NCI-H1417 treated with DMSO at 0.1 percent for 48 hours (cell line): ENCODE data around the gene RNF31.

Experiments
- DNase-seq: peaks from one replicate; lab custom pipeline; 2025; lab: John Stamatoyannopoulos, UW

RNF31 gene

DNA sequence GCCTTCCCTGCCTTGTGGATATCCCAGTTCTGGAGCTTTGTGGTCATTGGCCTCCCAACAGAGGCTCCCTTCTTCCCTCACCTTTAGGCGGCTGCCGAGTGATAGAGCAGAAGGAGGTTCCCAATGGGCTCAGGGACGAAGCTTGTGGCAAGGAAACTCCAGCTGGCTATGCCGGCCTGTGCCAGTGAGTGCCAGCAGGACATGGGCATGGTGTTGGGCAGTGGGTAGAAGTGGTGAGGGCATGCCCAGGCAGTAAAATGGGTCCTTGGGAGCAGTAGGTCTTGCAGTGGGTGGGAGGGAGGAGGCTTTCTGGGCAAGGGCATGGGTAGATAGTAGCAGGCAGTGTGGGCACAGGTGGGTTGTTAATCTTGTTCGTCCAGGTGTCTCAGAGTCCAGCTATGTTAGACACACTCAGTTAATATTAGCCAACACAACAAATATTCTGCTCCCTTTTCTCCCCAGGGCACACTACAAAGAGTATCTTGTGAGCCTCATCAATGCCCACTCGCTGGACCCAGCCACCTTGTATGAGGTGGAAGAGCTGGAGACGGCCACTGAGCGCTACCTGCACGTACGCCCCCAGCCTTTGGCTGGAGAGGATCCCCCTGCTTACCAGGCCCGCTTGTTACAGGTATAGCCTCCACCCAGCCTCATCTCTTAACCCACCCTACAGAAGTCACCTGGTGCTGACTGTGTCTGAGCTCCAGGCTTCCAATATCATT, 12.6 kb downstream of the RNF31 start:
- DNase-seq: no peak

DNA sequence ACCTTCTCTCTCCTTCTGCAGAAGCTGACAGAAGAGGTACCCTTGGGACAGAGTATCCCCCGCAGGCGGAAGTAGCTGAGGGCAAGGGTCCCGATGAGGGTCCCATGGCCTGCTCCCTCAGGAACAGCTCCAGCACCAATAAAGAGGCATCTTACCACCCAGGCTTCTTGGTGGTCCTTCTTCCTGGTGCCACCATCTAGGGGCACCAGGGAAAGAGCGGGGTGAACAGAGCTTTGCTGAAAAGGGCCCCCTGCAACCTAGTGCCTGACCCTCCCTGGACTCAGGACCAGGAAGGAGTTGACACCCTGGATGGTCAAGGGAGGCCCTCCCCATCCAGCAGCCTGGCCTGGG, 13.2 kb downstream of the RNF31 start:
- no peak for DNase-seq

- DNase-seq: peak; percentile 70
These were observed 13.8 kb downstream of the RNF31 start, which contains the start of gene IRF9 for GRCh38 chr14:24160850-24161804. Gene IRF9, plus strand, starts transcription at chr14:24161265. Its CDS starts 880 bp downstream, at chr14:24162145.

GRCh38 chr14:24162093-24162492, 14.8 kb downstream of the RNF31 start:
- DNase-seq: no peak

DNA sequence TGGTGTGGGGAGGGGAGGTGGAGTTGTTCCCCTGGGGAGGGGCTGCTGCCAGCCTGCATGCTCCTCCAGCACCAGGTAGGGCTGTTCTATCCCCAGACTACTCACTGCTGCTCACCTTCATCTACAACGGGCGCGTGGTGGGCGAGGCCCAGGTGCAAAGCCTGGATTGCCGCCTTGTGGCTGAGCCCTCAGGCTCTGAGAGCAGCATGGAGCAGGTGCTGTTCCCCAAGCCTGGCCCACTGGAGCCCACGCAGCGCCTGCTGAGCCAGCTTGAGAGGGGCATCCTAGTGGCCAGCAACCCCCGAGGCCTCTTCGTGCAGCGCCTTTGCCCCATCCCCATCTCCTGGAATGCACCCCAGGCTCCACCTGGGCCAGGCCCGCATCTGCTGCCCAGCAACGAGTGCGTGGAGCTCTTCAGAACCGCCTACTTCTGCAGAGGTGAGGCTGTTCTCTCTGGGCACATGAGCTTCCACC, 17.3 kb downstream of the RNF31 start:
- no peak for DNase-seq

DNA sequence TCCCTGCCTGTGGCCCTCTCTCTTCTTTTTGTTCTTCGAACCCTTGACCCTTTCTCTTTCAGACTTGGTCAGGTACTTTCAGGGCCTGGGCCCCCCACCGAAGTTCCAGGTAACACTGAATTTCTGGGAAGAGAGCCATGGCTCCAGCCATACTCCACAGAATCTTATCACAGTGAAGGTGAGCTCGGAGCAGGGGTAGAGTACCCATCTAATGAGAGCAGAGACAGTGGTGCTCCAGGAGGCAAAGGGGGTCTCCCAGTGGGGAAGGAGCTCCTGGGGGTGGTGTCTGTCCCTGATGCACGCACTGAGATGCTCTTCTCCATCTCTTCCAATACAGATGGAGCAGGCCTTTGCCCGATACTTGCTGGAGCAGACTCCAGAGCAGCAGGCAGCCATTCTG, 18.5 kb downstream of the RNF31 start:
- no peak for DNase-seq

- DNase-seq: no peak
These were observed 20.3 kb downstream of the RNF31 start for GRCh38 chr14:24167469-24168114.

- peak; percentile 77 for DNase-seq
These were observed 24.3 kb downstream of the RNF31 start, which contains the start of gene REC8 for GRCh38 chr14:24171422-24172260. Gene REC8, plus strand, starts transcription at chr14:24172080. Its CDS starts 473 bp downstream, at chr14:24172553.

DNA sequence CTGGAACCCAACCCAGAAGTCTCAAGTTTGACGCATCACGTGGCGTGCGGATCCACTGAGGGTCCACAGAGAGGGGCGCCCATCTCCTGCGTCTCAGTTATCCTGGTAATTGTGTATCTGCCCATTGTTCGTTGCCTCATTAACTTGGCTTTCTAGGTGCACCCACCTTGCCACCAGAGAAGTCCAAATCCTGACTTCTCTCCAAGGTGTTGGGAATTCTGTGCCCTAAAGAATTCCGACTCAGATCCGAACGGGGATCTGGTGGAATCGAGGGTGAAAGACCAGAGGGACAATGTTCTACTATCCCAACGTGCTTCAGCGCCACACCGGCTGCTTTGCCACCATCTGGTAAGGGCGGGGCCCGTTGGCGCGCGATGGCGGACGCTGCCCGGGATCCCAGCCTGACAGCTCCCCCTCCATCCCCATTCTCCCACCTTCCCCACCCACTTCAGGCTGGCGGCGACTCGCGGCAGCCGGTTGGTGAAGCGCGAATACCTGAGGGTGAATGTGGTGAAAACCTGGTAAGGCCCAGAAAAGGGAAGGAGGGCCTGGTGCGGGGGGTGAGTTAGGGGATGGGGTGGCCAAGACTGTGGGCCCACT, 25.1 kb downstream of the RNF31 start:
- no peak for DNase-seq

GRCh38 chr14:24172871-24173281, 25.6 kb downstream of the RNF31 start:
- DNase-seq: no peak

- DNase-seq: no peak
These were observed 29.3 kb downstream of the RNF31 start for GRCh38 chr14:24176599-24176998.

- no peak for DNase-seq
These were observed 29.9 kb downstream of the RNF31 start for GRCh38 chr14:24177041-24177825.

- DNase-seq: no peak
These were observed 30.6 kb downstream of the RNF31 start for GRCh38 chr14:24177891-24178290.

- no peak for DNase-seq
These were observed 31.3 kb downstream of the RNF31 start for GRCh38 chr14:24178399-24179178.

- DNase-seq: no peak
These were observed 32.1 kb downstream of the RNF31 start for GRCh38 chr14:24179294-24179960.

DNA sequence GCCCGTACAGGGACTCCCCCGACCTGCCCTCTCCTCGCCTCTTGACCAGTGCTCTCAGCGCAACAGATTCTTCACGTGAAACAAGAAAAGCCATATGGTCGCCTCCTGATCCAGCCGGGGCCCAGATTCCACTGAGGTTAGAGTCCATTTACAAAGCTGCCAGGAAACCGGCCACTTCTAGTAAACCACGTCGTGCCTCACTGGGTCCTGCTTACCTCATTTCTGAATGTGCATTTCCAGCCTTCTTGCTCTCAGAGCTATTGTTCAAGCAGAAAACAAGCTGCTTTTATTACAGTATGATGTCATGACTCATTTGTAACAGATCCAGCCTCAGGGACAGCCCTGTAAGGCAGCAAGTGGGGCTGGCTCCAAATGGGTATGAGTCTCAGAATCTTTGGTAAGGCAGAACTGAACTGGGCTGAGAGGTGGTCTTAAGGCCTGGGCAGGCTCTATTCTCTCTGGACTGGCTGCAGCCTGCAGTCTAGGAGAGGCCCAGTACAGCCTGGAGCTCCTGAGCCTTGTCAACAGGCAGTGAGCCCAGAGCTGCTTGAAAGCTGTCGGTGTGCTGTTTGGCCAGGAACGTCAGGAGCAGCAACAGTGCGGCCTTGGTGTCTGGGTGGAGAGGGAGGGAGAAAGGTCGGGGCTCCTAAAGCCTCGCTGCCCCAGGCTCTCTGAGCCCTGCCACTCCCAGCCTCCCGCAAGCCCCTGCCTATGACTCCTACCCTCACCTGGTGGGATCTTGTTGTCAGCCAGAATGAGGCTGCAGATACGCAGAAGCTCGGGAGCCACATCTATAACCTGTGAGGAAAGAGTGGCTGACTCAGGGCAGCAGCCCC, 32.9 kb downstream of the RNF31 start:
- no peak for DNase-seq

DNA sequence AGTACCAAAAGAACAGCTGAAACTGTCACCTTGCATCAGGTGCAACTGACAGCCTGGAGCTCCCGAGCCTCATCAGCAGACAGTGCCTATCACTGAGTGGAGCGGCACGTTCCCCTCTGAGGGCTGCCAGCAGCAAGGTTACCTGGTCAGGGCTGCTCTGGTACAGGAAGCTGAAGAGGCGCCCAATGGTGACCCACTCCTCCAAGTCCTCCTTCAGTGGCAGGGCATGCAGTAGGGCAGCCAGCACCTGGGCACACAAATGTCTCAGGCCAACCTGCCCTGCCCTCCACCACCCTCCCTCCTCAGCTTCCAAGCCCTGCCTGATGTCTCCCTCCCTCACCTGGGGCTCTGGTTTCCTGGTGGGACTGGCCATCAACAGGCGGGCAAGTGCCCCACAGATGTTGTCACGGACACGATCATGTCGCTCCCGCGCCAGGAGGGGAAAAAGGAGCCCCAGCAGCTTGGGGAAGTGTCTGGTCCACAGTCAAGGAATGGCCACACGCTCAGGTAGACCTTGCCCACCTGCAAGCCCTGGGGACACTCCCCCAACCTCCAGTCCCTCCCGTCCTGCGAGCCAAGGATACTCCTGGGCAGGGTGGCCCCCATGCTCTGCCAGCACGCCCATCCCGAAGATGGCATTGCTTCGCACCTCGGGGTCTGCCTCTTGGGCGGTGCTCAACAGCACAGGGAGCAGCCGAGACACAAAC, 34.2 kb downstream of the RNF31 start:
- no peak for DNase-seq
